GM12864 (cell line): ENCODE measurements around the gene SH2D6.
"Not testable (repeated sequence)": the region's sequence is repeated elsewhere in the genome, so short reads cannot be mapped to it uniquely, and the experiment has no call there.

ENCODE experiments used
- DNase-seq: peaks from one replicate; pipeline ENCODE4 v3.0.0-alpha.2; 2011; ENCODE audit warnings: low read depth
- H3K4me3 ChIP-seq: 2 replicates; pipeline ENCODE4 v1.5.1; 2011; ENCODE audit warnings: mild to moderate bottlenecking, low read depth, low read length, control low read depth
- TF ChIP-seq, protein P1 (sequence below): IDR thresholded peaks from 2 replicates; pipeline ENCODE4 v1.5.1; 2011; ENCODE audit warnings: low read depth, mild to moderate bottlenecking, moderate library complexity, low read length, control low read depth, inconsistent platforms; ENCODE audit errors: missing control alignments

SH2D6 gene

DNA sequence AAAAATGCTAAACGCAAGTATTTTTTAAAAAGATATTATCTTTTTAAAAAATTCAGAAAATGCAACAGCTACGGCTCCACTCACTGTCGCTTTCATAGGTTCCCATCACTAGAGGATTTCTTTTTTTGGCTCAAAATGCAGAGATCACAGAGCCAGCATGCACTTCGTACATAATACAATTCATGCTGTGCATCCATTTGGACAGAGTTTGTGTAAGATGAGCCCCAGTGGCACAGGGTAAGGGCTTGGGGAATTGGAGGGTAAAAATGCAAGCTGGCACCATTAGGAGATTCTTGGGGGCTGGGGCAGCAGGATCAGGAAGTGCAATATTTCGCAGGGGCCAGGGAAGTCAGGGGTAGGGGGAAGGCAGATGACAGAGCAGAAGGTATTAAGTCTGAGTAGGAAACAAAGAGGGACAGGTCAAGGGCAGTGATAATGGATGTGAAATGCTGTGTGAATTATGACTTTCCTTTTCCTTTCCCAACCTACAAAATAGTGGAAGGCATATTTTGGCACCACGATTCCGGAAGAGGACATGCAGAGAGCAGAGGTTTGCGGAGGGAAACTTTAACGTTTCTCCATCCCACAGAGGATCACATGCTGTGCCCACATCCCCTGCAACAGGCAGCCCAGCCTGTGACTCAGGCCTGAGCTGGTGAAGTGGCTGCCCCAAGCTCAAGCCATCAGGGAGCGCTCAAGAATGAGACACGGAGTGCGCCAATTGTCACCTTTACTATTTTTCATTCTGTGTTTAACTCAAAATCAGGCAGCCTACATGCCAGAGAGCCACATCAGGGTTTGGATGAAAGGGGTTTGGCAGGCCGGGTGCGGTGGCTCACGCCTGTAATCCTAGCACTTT is 13.1 kb upstream of the SH2D6 start:
- no peak overlapping the region for H3K4me3 ChIP-seq
- TF ChIP-seq, protein P1, sequence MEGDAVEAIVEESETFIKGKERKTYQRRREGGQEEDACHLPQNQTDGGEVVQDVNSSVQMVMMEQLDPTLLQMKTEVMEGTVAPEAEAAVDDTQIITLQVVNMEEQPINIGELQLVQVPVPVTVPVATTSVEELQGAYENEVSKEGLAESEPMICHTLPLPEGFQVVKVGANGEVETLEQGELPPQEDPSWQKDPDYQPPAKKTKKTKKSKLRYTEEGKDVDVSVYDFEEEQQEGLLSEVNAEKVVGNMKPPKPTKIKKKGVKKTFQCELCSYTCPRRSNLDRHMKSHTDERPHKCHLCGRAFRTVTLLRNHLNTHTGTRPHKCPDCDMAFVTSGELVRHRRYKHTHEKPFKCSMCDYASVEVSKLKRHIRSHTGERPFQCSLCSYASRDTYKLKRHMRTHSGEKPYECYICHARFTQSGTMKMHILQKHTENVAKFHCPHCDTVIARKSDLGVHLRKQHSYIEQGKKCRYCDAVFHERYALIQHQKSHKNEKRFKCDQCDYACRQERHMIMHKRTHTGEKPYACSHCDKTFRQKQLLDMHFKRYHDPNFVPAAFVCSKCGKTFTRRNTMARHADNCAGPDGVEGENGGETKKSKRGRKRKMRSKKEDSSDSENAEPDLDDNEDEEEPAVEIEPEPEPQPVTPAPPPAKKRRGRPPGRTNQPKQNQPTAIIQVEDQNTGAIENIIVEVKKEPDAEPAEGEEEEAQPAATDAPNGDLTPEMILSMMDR, result no peak
- no peak for DNase-seq

DNA sequence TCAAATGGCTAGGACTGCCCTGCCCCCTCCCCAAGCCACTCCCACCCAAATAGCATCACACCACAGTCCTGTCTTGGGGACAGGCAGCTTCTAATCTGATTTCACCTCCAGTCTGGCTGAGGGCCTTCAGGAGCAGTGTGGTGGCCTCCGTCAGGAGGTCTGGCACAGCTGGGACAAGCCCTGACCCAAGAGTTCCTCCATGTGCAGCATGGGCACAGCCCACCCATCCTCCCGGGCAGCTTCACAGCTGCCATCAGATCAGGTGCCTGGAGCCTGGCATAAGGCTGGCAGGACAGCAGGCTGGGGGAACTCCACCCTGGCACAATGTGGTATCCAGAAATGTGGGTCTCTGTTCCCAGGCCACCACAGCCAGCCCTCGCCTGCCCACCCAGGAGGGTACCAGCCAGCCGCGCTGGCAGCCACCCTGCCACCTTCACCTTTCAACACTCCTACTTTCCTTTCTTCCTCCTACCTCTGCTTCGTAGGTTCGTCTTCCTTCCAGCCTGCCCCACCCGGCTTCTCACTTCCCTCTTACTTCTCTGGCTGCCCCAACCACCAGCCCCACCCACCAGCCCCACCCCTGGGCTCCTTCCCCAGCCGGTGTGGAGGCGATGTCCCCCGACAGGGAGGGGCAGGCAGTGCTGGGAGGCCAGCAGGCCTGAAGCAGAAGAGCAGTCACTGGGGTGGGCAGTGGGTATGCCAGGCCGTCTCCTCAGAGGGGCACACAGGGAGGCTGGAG is 8.5 kb upstream of the SH2D6 start, which contains the start of gene CAPG:
Gene CAPG, minus strand, starts transcription at position 522 of the 739 bp plus-strand sequence. CDS start 8,221 bp downstream, outside the sequence.
- DNase-seq, result peak; percentile 39
- TF ChIP-seq, protein P1, result no peak
- peak within 1 kb of the TSS; percentile 56 for H3K4me3 ChIP-seq

DNA sequence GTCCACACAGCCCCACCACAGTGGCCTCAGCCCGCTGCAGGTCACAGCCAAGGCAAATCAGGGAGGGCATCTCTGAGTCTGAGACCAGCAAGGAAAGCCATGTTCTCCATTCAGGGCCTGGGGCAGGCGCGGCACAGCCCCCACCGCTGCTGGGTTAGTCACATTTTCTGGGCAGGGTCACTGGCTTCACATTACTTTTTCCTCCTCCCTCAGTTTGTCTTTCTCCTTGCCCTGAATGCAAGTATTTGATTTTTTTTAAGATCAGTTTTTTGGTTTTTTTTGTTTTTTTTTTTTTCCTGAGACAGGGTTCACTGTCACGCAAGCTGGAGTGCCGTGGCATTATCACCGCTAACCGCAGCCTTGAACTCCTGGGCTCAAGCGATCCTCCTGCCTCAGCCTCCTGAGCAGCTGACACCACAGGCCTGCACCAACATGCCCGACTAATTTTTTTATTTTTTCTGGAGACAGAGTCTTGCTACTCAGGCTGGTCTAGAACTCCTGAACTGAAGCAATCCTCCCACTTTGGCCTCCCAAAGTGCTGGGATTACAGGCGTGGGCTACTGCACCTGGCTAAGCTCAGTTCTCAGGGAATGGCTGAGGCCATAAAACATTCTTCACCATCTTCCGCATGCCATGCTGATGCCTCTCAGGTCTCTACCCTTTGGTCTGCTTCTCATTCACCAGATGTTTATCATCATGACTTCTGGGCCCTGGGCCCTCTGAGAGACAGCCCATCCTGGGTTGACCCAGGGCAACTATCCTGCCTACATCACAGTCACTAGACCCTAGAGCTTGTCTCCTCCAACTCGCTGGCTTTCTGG is 7.7 kb upstream of the SH2D6 start:
- no peak overlapping the region; the same call in 1 of the 2 replicates for H3K4me3 ChIP-seq
- no peak for DNase-seq
- TF ChIP-seq, protein P1, result no peak

DNA sequence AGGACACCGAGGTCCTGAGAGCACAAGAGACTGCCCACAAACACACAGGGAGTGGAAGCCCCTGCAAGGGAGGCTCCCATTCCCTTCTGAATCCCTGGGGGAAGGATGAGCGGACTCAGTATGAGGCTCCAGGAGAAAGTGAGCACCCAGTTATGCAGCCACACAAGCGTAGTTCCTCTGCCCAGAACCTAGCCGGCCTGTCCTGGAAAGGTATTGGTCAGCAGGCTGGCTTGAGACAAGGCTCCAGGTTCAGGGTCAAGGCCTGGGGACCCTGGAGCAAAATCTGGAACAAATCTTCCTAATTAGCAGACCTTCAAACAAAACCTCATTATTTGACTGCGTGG is 7.1 kb upstream of the SH2D6 start:
- TF ChIP-seq, protein P1, result no peak
- DNase-seq, result no peak
- no peak overlapping the region for H3K4me3 ChIP-seq

DNA sequence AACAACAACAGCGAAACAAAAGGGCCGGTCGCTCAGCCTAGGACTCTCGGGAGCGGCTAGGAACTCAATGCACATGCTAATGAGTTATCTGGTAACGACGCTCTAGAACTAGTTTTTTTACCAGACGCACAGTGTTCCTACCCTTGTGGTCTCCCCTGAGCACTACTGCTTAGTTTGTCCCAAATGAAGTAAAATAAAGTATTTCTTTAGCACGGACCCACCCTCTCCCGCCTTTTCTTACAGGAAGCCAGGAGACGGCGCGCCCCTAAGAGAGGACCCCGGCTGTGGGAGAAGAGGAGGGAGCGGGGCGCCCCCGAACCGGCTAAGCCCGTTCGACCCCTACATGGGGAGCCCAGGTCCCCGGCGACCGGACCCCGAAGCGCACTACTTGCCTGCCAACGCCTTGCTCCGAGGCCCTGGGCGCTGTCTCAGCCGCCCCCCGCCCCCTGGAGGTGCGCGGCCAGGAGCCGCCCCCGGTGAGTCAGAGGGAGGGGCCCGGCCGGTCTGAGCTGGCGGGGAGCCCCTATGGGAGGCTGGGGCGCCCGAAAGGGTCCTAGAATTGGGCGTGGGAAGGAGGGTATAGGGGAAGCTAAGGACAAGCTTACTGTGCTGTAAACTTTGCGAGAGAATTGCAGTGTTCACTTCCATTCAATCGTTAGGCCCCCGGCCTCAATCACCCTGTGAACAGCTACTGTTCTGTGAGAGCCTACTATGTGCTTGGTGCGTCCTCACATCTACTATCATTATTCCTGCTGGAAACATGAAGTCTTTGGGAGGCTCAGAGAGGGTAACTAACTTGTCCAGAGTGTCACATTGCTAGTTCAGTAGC is 4.7 kb upstream of the SH2D6 start:
- TF ChIP-seq, protein P1, result no peak
- no peak overlapping the region; the same call in 1 of the 2 replicates for H3K4me3 ChIP-seq
- no peak for DNase-seq

DNA sequence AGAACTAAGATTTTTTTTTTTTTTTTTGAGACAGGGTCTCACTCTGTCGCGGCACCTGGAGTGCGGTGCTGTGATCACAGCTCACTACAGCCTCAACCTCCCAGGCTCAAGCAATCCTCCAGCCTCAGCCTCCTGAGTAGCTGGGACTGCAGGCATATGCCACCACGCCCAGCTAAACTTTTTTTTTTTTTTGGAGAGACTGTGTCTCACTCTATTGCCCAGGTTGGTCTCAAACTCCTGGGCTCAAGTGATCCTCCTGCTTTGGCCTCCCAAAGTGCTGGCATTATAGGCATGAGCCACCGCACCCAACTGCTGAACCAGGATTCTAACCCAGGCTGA is 4.1 kb upstream of the SH2D6 start:
- not testable (repeated sequence) for DNase-seq, H3K4me3 ChIP-seq
